K562 (cell line): ENCODE measurements around the gene PPP1R14B. TPM values are rescaled to one million over a fixed set of nuclear protein-coding genes. Genes with fewer than 3 reads are reported as not detected.
A peak's percentile ranks its signal among the peaks of the same experiment; 100 is the strongest.

Source experiments
- ATF3 ChIP-seq, 2 experiments: fragments of 450-650 bp in 1 of 2; sonication (generic) in 1 of 2; formaldehyde crosslinking in 1 of 2; IDR thresholded peaks in 1 of 2; conservative IDR thresholded peaks in 1 of 2; 2 replicates each; pipeline versions ENCODE4 v1.6.1 to v1.8.1; 2016 to 2023; ENCODE audit warnings: mild to moderate bottlenecking in 2 of 2, moderate library complexity in 2 of 2, inconsistent platforms in 1 of 2, missing genetic modification reagents in 1 of 2
- CHD4 ChIP-seq: fragments of 200-600 bp; sonication (generic); IDR thresholded peaks from 3 replicates; pipeline ENCODE4 v1.6.1; 2012; ENCODE audit warnings: low read depth, mild to moderate bottlenecking, mixed read lengths, low read length, inconsistent platforms; ENCODE audit not compliant: insufficient read depth, insufficient replicate concordance, poor library complexity, severe bottlenecking
- HMG20B ChIP-seq: fragments of 250-450 bp; sonication (Bioruptor Pico); IDR thresholded peaks from 2 replicates; pipeline ENCODE4 v1.5.0; 2021; ENCODE audit warnings: mild to moderate bottlenecking
- KLF10 ChIP-seq: fragments of 250-450 bp; sonication (Bioruptor Pico); IDR thresholded peaks from 2 replicates; pipeline ENCODE4 v1.6.1; 2021; ENCODE audit warnings: matching md5 sums
- MCM2 ChIP-seq: fragments of 450-650 bp; IDR thresholded peaks from 2 replicates; pipeline ENCODE4 v1.6.1; 2017; ENCODE audit warnings: low read depth, mild to moderate bottlenecking
- MYNN ChIP-seq, 2 experiments: sonication (generic); formaldehyde crosslinking in 1 of 2; IDR thresholded peaks; 2 replicates each; pipeline versions ENCODE4 v1.5.0 to v1.6.1; 2016 to 2020; ENCODE audit warnings: antibody characterized with exemption in 1 of 2, missing genetic modification reagents in 1 of 2
- RHOXF2B ChIP-seq: fragments of 250-450 bp; sonication (Bioruptor Pico); conservative IDR thresholded peaks from 2 replicates; pipeline ENCODE4 v1.5.1; 2021
- SAFB ChIP-seq: fragments of 200-400 bp; formaldehyde crosslinking; IDR thresholded peaks from 2 replicates; pipeline ENCODE4 v1.6.1; 2017; ENCODE audit warnings: low read depth, low read length, borderline replicate concordance
- SUPT5H ChIP-seq: fragments of 450-650 bp; IDR thresholded peaks from 2 replicates; pipeline ENCODE4 v1.6.1; 2016
- ZBTB12 ChIP-seq: fragments of 250-450 bp; sonication (Bioruptor Pico); IDR thresholded peaks from 2 replicates; pipeline ENCODE4 v1.4.0; 2020
- ZBTB17 ChIP-seq: fragments of 450-650 bp; formaldehyde crosslinking; IDR thresholded peaks from 2 replicates; pipeline ENCODE4 v1.4.0; 2020; ENCODE audit warnings: mild to moderate bottlenecking
- ZBTB43 ChIP-seq: sonication (generic); formaldehyde crosslinking; IDR thresholded peaks from 2 replicates; pipeline ENCODE4 v1.8.0; 2023; ENCODE audit warnings: mild to moderate bottlenecking, missing genetic modification reagents
- ZFP36 ChIP-seq: fragments of 150-350 bp; IDR thresholded peaks from 2 replicates; pipeline ENCODE4 v1.6.1; 2018; ENCODE audit warnings: low read length, low read depth; ENCODE audit not compliant: partially characterized antibody
- ZMIZ1 ChIP-seq, 2 experiments: fragments of 150-350 bp in 1 of 2; IDR thresholded peaks; 2 replicates each; pipeline ENCODE4 v1.6.1; 2012 to 2016; ENCODE audit warnings: low read depth in 2 of 2, low read length in 2 of 2, mild to moderate bottlenecking in 1 of 2, moderate library complexity in 1 of 2
- ZNF263 ChIP-seq: sonication (generic); formaldehyde crosslinking; IDR thresholded peaks from 2 replicates; pipeline ENCODE4 v1.8.0; 2022; ENCODE audit warnings: mild to moderate bottlenecking, missing genetic modification reagents, borderline replicate concordance
- ZNF384 ChIP-seq: IDR thresholded peaks from 2 replicates; pipeline ENCODE4 v1.6.1; 2012; ENCODE audit warnings: low read depth, low read length, improper control_type of control experiment
- ZNF445 ChIP-seq: fragments of 250-450 bp; sonication (Bioruptor Pico); IDR thresholded peaks from 2 replicates; pipeline ENCODE4 v1.4.0; 2020; ENCODE audit warnings: low read depth, mild to moderate bottlenecking, moderate library complexity
- polyA plus RNA-seq, 8 experiments: library from polyadenylated mRNA; depleted of rRNA in 4 of 8; stranded (reverse) in 5 of 8; unstranded in 3 of 8; fragments of >200 nt; fragmentation: Nextera tagmentation in 2 of 8; fragmentation: Illumina TruSeq in 1 of 8; extraction: Ambion mirVana in 2 of 8; extraction: Trizol in 1 of 8; gene quantifications; 2 replicates each; pipeline versions ENCODE4 v1.2.1 to v1.2.3, GENCODE V29; 2011 to 2014; ENCODE audit warnings: inconsistent platforms in 1 of 8, missing spikeins in 1 of 8
- total RNA-seq, 7 experiments: library from RNA; depleted of rRNA in 6 of 7; stranded (reverse); fragments of >200 nt in 6 of 7; fragmentation: Illumina TruSeq in 2 of 7; extraction: Trizol in 2 of 7; gene quantifications; 2 replicates each; pipeline versions ENCODE4 v1.2.1 to v1.2.3, GENCODE V29; 2011 to 2021; ENCODE audit warnings: low replicate concordance in 1 of 7

Gene PPP1R14B
- total and polyA plus RNA-seq, 9 of the 15 experiments (the other 6 are each of a cell fraction or from before 2014, with no cell fraction given) = 7.7 to 566 (median 212) TPM

GRCh38 chr11:64204464-64204989 lies 42.2 kb downstream of the PPP1R14B start (continued):
- TF ChIP-seq ZNF445 (no peak), ZNF263 (no peak; the same call in 1 of the 2 replicates), ZFP36 (peak; percentile 22), ATF3 (IDR thresholded peaks at IDR 0.05) (no peak), ATF3 (CRISPR knock-in tag; conservative IDR thresholded peaks at IDR 0.05) (no peak), SUPT5H (0 out of 2 replicates have a peak, but pooled peaks have one; percentile 48), ZNF384 (peak; percentile 92), ZBTB17 (CRISPR knock-in tag) (no peak), KLF10 (no peak), CHD4 (no peak), ZBTB12 (CRISPR knock-in tag) (no peak), ZMIZ1 (IDR thresholded peaks at IDR 0.05; ENCODE audit: low read depth in 2 of 2, low read length in 2 of 2) (peak in 1 of 2 experiments; percentile 46; a peak in 1 of 4 replicates), MCM2 (no peak), ZBTB43 (CRISPR knock-in tag) (no peak), SAFB (no peak), MYNN (IDR thresholded peaks at IDR 0.05) (peak; percentile 72; the same call in 1 of the 2 replicates), MYNN (CRISPR knock-in tag; IDR thresholded peaks at IDR 0.05) (no peak), RHOXF2B (CRISPR knock-in tag) (no peak), HMG20B (CRISPR knock-in tag) (no peak)
